Measurements from ENCODE around the gene TRUB2.
"Not testable (repeated sequence)": the region's sequence is repeated elsewhere in the genome, so short reads cannot be mapped to it uniquely, and the experiment has no call there.

Gene TRUB2

GRCh38 chr9:128298535-128299482 lies 23.4 kb downstream of the TRUB2 start:
- no peak for DNase-seq (ENCODE audit: low spot score)

- no peak for DNase-seq (ENCODE audit: low spot score)
Observed at GRCh38 chr9:128297221-128297773, 24.9 kb downstream of the TRUB2 start.

GRCh38 chr9:128296340-128297220 lies 25.7 kb downstream of the TRUB2 start:
- no peak for DNase-seq (ENCODE audit: low spot score)

GRCh38 chr9:128294142-128294541 lies 28.1 kb downstream of the TRUB2 start:
- DNase-seq (ENCODE audit: low spot score) = no peak

GRCh38 chr9:128293091-128293490 lies 29.2 kb downstream of the TRUB2 start:
- no peak for DNase-seq (ENCODE audit: low spot score)

DNA sequence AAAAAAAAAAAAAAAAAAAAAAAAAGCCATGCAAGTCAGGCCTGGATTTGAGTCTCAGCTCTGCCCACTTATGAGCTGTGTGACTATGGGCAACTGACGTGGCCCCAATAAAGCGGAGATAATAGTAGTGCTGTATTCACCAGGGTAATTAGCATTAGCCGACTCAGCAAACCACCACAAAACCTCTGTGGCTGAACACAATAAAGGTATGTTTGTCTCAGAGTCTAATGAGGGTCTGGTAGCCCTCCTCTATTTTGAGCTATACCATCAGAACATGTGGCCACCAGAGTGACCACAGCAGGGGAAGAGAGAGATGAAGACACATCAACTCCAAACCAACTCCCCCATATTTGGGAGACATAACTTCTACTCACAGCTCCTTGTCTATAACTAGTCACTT lies 30.2 kb downstream of the TRUB2 start:
- DNase-seq (ENCODE audit: low spot score) = no peak

DNA sequence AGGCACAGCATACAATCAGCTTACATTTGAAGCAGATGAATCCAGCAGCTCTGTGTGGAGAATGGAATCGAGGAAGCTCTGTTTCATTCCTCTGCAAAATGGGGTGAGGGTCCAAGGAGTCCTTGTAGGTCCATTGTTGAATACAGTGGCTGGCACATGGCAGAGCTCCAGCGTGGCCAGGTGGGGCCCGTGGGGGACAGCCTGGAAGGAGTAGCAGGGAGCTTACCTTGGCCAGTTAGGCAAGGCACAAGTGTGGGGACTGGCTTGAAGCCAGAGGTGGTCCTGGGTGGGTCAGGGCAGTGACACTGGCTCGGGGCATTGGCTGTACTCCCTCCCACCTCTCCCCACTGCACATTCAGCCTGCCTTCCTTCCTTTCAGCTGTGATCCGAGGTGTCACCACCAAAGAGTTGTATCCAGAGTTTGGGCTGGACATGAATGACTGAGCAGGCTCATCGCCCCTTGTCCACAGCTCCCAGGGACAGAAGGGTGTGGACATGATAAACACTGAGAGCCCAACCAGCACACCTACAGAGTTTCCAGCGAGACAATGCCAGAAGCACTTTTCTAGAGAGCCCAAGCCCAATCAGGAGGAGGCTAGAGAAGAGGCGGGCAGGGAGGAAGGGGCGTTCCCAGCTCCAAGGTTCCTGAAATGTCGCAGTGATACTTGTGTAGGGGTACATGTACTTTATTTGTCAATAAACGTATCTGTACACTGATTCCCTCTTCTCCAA lies 33.8 kb downstream of the TRUB2 start:
- DNase-seq (ENCODE audit: low spot score) = no peak

GRCh38 chr9:128286440-128286839 lies 35.8 kb downstream of the TRUB2 start:
- DNase-seq (ENCODE audit: low spot score) = no peak

- no peak for DNase-seq (ENCODE audit: low spot score)
Observed at GRCh38 chr9:128285033-128285784, 37.0 kb downstream of the TRUB2 start.

GRCh38 chr9:128282500-128282899 lies 39.7 kb downstream of the TRUB2 start:
- DNase-seq (ENCODE audit: low spot score) = no peak

GRCh38 chr9:128280084-128280622 lies 42.1 kb downstream of the TRUB2 start:
- no peak for DNase-seq (ENCODE audit: low spot score)

GRCh38 chr9:128279088-128280073 lies 42.9 kb downstream of the TRUB2 start:
- DNase-seq (ENCODE audit: low spot score) = not testable (repeated sequence)

GRCh38 chr9:128276574-128277270 lies 45.5 kb downstream of the TRUB2 start:
- DNase-seq (ENCODE audit: low spot score) = peak; percentile 75

DNA sequence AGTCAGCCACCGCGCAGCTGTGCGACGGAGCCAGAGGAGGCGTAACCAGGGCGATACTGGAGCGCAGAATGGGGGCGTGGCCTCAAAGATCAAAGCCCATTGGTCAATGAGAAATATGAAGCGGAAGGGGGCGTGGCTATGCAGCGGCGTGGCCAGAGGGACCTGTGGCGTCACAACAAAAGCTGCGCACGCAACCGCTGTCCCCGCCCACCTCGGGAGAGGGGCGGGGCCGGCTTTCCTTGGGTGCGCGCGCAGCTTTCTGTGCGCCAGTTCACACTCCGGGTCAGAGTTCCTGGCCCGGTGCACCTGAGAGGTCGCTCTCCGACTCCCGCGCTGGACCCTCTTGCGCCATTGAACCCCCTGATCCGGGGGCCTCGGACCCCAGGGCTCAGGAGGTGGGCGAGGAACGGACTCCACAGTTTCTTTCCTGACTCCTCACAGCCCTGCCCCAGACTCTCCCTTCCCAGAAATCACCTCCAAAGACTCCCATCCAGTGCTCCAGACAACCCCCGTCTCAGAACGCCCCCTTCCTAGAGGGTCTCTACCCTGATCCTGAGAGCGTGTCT lies 46.2 kb downstream of the TRUB2 start, which contains the start of gene SWI5:
Gene SWI5, plus strand, starts transcription at position 269 of the 566 bp plus-strand sequence.
- peak; percentile 98 for DNase-seq (ENCODE audit: low spot score)

- peak; percentile 76 for DNase-seq (ENCODE audit: low spot score)
Observed at GRCh38 chr9:128275198-128276007, 46.8 kb downstream of the TRUB2 start, which contains the start of gene GOLGA2. TSS of gene GOLGA2 (minus strand) at chr9:128276007. CDS start at chr9:128275976, 31 bp downstream.

GRCh38 chr9:128274245-128274644 lies 48.0 kb downstream of the TRUB2 start:
- DNase-seq (ENCODE audit: low spot score) = no peak

GRCh38 chr9:128271512-128271911 lies 50.7 kb downstream of the TRUB2 start:
- no peak for DNase-seq (ENCODE audit: low spot score)

All from hepatic stellate cell (primary cell).